ENCODE data around the gene ZBED4. TPM values are rescaled to one million over a fixed set of nuclear protein-coding genes. Genes with fewer than 3 reads are reported as not detected.

The ZBED4 gene
- total RNA-seq = 14.4 and 23.0 TPM in 2 replicates

GRCh38 chr22:49852898-49853894, at the start of gene ZBED4:
Gene ZBED4 (plus strand): TSS chr22:49853844. CDS start chr22:49883663, 29,819 bp downstream.

GRCh38 chr22:49827853-49828598, 25.6 kb upstream of the ZBED4 start, which contains the start of gene BRD1:
Gene BRD1 (minus strand): TSS chr22:49827873. CDS start chr22:49824317, 3,556 bp downstream.

GRCh38 chr22:49917974-49918910, 64.6 kb downstream of the ZBED4 start, which contains the start of the genes ALG12 and CRELD2:
Gene ALG12 (minus strand): TSS chr22:49918438. CDS start chr22:49913765, 4,673 bp downstream.
Gene CRELD2 (plus strand): TSS chr22:49918634. CDS start chr22:49918770, 136 bp downstream.

Small RNA genes lying within 50 kb of the gene (small RNA-seq; reads per million reads assigned to genes)
- gene AL117328.1 (ENCODE audit: low replicate concordance) = not detected
- gene RF00017 (ENCODE audit: low replicate concordance) = not detected

Other genes with a start within 250 kb of the ZBED4 start
- gene BRD1, start 26.0 kb upstream of the ZBED4 start, total RNA-seq = 29.9 and 32.8 TPM in 2 replicates
- gene ALG12, start 64.6 kb downstream of the ZBED4 start, total RNA-seq = 28.3 and 54.3 TPM in 2 replicates
- gene CRELD2, start 64.8 kb downstream of the ZBED4 start, total RNA-seq = 41.8 and 524 TPM in 2 replicates
- 42.2 and 52.5 TPM in 2 replicates for gene PIM3, start 106.9 kb downstream of the ZBED4 start, total RNA-seq
- gene IL17REL, start 158.9 kb downstream of the ZBED4 start, total RNA-seq = not detected in 2 replicates
- not detected in 2 replicates for gene TTLL8, start 204.5 kb downstream of the ZBED4 start, total RNA-seq
- under 0.01 and 0.44 TPM in 2 replicates for gene MLC1, start 231.6 kb downstream of the ZBED4 start, total RNA-seq
- 5.5 and 5.7 TPM in 2 replicates for gene MOV10L1, start 236.2 kb downstream of the ZBED4 start, total RNA-seq